Measurements from ENCODE around the gene TMEM51.

Gene TMEM51

DNA sequence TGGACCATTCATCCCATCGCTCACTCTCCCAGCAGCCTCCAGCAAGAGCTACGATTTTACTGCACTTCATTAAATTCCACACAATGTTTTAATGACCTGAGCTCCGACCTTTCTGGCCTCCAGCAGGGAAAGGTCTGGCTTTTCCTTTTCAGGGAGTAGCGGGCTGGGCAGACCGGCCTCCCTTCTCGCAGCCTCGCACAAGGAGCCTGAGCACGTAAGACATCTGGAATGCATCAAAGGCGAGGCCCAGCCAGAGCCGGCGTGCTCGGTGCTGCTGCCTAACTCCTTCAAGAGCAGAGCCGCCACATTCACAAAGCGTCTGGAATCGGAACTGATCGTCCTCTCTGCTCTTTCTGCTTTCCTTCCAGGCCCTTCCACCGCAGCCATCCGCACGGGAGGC lies 61.0 kb downstream of the TMEM51 start:
- FAIRE-seq (no peak), DNase-seq (ENCODE audit: insufficient read length, low spot score) (no peak)
- TF ChIP-seq, protein P1, sequence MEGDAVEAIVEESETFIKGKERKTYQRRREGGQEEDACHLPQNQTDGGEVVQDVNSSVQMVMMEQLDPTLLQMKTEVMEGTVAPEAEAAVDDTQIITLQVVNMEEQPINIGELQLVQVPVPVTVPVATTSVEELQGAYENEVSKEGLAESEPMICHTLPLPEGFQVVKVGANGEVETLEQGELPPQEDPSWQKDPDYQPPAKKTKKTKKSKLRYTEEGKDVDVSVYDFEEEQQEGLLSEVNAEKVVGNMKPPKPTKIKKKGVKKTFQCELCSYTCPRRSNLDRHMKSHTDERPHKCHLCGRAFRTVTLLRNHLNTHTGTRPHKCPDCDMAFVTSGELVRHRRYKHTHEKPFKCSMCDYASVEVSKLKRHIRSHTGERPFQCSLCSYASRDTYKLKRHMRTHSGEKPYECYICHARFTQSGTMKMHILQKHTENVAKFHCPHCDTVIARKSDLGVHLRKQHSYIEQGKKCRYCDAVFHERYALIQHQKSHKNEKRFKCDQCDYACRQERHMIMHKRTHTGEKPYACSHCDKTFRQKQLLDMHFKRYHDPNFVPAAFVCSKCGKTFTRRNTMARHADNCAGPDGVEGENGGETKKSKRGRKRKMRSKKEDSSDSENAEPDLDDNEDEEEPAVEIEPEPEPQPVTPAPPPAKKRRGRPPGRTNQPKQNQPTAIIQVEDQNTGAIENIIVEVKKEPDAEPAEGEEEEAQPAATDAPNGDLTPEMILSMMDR (IDR thresholded peaks at IDR 0.05; ENCODE audit: insufficient read depth, missing control alignments), result no peak

DNA sequence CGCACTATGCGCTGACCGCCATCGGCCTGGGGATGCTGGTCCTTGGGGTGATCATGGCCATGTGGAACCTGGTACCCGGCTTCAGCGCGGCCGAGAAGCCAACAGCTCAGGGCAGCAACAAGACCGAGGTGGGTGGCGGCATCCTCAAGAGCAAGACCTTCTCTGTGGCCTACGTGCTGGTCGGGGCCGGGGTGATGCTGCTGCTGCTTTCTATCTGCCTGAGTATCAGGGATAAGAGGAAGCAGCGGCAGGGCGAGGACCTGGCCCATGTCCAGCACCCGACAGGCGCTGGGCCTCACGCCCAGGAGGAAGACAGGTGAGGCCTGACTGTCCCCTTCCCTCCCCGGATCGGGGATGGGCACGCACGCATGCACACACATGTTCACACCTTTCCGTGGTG lies 61.6 kb downstream of the TMEM51 start:
- DNase-seq (ENCODE audit: insufficient read length, low spot score) (no peak), FAIRE-seq (no peak)
- TF ChIP-seq, protein P1 (IDR thresholded peaks at IDR 0.05; ENCODE audit: insufficient read depth, missing control alignments), result no peak

DNA sequence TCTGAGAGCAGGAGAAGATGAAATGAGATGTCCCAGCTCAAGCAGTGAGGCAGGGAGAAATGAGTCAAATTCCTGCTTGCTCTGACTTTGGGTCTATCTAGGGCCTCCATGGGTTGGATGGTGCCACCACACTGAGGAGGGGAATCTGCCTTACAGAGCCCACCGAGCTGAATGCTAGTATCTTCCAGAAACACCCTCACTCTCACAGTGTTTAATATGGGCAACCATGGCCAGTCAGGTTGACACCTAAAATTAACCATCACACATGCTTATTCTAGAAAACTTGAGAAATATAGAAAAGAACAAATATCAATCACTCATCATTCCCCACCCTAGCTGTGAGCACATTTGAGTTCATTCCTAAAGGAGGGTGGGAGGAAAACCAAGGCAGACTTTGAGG lies 64.1 kb downstream of the TMEM51 start:
- DNase-seq (ENCODE audit: insufficient read length, low spot score) (no peak), FAIRE-seq (no peak)
- TF ChIP-seq, protein P1 (IDR thresholded peaks at IDR 0.05; ENCODE audit: insufficient read depth, missing control alignments), result no peak

DNA sequence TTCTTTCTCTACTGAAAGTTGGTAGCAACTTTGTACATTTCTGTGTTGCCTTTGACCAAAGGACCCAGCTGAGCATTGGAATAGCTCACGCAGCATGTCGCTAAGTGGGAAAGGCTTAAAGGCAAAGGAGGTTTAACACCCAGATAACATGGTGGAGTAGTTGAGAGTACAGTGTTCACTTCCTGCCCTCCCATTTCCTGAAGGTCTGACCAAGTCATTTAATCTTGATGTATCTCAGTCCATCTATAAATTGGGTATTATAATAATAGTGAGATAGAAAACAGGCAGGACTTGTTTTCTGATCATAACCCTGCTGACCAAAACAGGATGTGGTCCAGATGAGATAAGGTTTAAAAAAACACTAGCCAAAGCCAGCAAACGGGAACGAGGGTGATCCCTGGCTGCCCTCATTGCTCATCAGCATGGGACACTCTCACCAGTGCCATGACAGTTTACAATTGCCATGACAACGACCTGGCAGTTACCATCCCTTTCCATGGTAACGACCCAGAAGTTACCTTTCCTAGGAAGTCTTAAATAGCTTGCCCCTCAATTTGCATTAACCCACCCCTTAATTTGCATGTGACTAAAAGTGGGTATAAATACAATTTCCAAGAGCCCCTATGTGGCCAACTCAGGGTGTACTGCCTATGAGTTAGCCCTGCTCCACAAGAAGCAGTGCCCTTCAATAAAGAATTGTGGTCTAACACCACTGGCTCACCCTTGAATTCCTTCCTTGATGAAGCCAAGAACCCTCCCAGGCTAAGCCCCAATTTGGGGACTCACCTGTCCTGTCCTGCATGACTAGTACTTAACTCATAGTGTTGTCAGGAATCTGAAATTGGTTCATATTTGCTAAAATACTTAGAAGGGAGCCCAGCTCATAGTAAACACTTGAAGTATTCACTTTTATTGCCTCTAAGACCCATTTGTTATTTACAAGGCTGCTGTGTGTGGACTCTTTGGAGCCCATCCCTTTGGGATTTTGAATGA lies 65.0 kb downstream of the TMEM51 start:
- TF ChIP-seq, protein P1 (IDR thresholded peaks at IDR 0.05; ENCODE audit: insufficient read depth, missing control alignments), result no peak
- no peak for DNase-seq (ENCODE audit: insufficient read length, low spot score)
- FAIRE-seq, result no peak

DNA sequence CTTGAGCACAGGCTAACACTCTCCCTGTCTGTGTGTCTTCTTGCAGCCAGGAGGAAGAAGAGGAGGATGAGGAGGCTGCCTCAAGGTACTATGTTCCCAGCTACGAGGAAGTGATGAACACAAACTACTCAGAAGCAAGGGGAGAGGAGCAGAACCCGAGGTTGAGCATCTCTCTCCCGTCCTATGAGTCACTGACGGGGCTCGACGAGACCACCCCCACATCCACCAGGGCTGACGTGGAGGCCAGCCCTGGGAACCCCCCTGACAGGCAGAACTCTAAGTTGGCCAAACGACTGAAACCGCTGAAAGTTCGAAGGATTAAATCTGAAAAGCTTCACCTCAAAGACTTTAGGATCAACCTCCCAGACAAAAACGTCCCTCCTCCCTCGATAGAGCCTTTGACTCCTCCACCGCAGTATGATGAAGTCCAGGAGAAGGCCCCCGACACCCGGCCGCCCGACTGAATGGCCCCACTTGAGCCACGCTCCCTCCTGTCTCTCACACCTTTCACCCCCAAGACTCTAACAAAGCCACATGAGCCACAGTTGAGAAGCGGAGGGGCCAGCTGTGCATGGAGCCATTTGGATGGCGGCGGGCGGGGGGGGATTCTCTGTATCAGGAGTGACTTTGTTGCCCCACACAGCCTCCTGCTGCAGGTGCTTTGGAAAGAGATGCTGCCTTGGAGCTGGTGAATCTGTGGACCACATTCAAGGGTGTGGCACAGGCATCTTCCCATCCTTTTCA lies 65.9 kb downstream of the TMEM51 start:
- TF ChIP-seq, protein P1 (IDR thresholded peaks at IDR 0.05; ENCODE audit: insufficient read depth, missing control alignments), result no peak
- no peak for FAIRE-seq

DNA sequence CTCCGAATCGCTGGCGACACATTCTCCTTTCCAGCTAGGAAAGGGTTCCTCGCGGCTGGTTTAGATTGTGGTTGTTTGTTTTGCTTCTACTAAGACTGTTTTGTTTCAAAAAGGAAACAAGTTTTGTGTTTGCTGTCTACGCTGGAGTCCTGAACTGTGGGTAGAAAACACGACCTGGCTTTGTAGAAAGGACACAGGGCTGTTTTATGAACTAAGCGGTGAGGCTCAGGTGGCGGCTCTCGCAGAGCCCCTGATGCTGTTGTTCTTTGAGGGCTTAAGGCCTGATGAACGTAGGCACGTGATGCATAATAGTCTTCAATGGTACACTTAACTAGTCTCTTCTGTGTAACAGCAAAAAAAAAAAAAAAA lies 66.5 kb downstream of the TMEM51 start:
- FAIRE-seq, result no peak
- no peak for DNase-seq (ENCODE audit: insufficient read length, low spot score)
- TF ChIP-seq, protein P1 (IDR thresholded peaks at IDR 0.05; ENCODE audit: insufficient read depth, missing control alignments), result no peak

More for the DNA sequence above, 65.9 kb downstream of the TMEM51 start:
- no peak for DNase-seq (ENCODE audit: insufficient read length, low spot score)
